IPS-NIHi11 (cell line): ENCODE measurements around the gene SAC3D1.

Experiments used
- DNase-seq: peaks from one replicate; pipeline ENCODE4 v3.0.0; 2012; ENCODE audit warnings: mixed read lengths, low spot score

Gene SAC3D1

DNA sequence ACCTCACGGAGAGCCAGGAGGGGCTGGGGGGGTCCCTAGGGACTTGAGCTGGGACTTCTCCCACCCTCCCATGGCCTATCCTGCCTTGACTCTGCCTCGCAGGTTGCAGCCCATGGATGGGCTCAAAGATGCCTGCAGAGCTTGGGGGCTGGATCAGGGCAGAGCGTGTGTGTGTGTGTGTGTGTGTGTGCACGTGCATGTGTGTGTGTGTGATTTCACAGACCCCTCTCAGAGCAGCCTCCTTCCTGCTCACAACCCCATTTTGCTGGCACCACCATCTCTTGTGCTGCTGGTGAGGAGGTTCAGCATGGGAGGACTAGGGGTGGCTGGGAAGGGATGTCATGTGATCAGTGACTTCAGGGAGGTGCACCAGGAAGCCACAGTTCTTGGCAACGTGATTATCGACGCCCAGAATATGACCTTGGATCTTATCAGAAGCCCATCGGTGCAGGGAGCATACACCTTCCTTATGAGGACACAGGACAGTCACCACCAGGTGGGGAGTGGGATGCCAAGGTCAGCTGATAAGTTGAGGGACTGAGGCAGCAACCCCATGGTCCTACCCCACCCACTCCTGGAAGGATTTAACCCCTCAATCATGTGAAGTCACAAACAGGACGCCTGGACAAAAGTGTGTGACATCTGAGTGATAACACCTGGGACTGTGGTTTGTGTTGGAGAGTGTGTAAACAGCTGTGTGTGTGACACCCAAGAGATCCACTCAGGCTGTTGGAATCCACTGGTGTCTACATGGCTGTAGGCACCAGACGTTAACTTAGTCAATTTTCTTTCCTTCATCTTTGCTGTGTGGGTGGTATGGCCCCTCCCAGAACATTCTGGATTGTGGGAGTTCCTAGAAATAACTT is 19.2 kb downstream of the SAC3D1 start:
- DNase-seq = no peak

- peak; percentile 78 for DNase-seq
Measured at GRCh38 chr11:65060913-65061408, 20.0 kb downstream of the SAC3D1 start.

DNA sequence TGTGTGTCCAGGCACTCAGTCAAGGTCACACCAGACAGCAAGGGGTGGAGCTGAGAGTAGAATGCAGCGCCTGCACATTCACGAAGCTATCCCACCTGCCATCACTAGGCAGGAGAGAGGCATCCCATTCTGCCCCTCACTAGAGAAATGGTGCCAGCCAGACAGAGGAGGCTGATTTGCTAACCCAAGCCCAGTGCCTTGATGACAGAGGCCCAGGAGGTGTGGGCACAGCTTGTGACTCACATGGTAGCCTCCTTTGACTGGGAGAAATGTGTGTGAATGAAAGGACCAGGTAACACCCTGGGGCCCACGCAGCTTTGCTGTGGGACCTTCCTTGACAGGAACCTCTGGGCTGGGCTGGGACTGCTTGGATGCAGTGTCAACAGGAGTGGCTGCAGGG is 22.5 kb downstream of the SAC3D1 start:
- DNase-seq = no peak

DNA sequence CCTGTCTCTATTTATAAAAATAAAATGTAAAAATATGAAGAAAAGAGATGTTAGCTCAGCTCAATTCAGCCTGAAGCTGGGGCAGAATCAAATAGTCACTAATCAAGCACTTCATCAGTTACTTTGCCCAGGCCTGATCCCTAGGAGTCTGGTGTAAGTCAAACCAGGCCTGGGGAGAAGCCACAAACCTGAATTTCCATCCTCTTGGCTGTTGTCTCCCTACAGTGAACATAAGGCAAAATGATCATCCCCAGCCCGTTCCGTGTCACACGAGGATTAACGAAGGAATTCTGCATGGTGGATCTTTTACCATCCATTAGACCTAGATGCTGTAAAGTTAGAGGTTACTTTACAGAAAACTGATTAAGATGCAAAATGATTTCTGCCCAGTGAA is 23.8 kb downstream of the SAC3D1 start:
- no peak for DNase-seq

- DNase-seq = no peak
Measured at GRCh38 chr11:65065851-65066250, 24.8 kb downstream of the SAC3D1 start.

DNA sequence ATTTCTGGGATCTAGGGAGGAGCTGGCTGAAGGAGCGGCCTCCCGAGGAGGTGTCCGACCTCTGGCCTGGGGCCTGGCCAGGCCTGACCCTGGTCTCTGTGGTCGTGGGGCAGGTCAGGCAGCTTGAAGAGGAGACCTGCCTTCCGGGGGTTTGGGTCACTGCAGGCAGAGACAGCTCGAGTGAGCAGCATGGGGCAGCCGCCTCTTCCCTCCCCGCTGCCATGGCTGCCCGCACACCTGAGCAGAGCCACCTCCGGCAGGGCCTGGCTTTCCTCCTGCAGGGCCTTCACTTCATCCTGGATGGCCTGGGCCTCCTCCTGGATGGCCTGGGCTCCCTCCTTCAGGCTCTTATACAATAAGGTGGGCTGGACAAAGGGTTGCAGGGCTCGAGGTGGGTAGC is 25.3 kb downstream of the SAC3D1 start:
- DNase-seq = no peak

DNA sequence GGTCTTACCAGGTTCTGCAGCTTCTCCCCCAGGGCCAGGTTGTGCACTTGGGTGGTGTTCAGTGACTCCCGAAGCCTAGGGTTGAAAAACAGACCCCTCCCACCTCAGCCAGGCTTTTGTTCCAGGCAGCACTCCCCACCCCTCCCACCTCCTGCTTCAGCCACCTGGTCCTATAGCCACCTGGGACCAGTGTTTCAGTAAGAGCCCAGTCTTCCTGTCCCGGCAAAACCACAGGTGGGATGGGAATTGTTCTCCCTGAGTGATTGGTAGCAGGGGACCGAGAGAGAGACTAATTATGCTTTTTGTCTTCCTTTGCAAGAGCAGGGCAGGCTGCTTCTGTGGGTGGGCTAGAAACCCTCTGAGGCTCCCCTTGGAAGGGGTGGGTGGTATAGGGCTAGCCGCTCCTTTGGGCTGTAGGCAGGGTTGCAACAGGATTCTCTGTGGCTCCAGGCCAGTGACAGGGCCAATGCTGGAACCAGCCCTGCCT is 25.8 kb downstream of the SAC3D1 start:
- DNase-seq = peak; percentile 70

DNA sequence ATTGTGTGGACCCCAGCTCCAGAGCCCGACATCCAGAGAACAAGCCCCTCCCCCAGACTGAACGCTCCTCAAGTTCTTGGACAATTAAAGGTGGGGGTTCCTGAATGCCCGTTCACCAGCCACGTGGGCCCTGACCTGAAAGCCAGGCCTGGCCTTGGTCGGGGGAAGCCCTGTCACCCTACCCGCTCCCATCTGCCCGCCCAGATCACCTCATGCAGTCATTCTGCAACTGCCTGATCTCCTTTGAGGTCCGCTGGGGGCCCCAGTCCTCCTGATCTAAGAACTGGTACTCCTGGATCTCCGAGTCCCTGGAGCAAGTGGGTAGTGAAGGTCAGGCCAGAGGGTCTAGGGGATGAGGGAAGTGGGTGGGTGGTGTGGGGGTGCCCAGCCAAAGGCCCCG is 26.4 kb downstream of the SAC3D1 start:
- DNase-seq = no peak

GRCh38 chr11:65069217-65069616 is 28.2 kb downstream of the SAC3D1 start:
- DNase-seq = no peak

DNA sequence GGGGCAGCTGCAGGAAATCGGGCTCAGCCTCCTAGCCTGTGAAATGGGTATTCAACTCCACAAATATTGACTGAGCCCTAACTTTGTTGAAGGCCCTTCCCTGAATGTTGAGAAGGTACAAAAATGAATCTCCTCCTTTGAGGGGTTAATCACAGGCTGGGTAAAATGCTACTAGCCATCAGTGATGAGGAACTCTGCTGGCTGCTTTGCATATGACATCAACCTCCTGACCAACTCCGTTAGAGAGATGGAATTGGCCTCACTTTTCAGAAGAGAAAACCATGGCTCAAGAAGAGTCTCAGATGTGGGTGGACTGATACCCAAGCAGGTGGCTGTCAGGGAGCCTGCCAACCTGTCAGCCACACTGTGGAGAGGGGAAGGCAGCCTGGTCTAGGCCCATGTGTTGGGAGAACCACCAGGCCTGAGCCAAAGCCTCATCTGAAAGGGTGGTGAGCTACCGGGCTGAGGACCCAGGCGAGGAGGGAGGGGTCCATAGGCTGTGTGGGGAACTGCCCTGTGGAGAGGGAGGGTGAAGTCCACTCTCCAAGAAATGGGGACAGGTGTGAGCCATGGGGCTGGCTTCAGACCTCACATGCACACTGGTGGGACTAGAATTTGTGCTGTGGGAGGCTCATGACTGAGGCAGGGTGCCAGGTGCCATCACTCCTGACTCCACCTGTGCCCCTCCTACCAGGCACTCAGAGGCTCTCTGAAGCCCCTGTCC is 31.1 kb downstream of the SAC3D1 start:
- no peak for DNase-seq

DNA sequence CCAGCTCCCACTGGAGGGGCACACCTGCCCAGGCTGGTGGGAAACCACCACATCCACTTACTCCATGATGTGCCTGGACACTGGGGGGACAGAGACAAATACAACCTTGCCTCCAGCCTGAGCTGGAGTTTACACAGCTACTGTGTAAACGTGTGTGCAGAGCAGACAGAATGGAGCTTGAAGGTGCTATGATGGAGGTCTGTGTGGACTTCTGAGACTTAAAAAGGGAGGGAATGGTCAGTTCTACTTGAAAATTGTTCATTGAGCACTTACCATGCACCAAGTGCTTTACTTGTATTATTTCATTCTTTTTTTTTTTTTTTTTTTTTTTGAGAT is 31.6 kb downstream of the SAC3D1 start:
- no peak for DNase-seq

DNA sequence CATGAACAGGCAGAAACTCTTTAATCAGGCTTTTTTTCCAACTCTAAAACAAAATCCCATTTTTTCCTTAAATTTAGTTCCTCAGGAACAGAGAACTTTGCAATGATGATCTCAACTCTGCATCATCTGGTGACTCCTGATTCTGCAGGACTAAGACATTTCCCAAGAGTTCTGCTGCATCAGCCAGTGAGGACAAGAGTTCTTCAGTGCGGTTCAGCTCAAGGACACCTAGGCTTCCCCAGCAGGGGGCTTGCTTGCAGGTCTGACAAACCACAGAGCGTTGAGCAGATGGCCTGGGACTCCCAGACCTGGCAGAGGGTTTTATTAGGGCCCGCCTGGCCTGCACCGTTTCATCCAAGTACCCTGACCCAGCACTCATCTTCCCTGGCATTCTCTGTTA is 36.4 kb downstream of the SAC3D1 start:
- DNase-seq = no peak

DNA sequence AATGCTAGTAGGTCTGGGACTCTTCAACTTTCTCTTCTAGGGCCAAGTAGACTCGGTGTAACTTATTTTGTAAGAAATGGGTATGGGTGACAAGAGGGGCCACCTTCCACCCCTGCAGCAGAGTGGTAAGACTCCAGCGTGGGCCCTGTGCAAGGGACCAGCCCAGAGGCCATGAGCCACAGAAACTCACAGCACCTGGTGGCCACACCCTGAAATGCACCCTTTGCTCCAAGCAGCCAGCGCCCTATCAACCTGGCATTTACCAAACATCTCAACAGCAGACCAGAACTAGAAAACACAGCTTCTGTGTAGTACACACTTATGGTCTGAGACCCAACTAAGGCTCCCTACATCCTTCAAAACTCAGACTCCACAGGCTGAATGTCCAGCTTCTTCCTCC is 37.1 kb downstream of the SAC3D1 start:
- peak; percentile 77 for DNase-seq

DNA sequence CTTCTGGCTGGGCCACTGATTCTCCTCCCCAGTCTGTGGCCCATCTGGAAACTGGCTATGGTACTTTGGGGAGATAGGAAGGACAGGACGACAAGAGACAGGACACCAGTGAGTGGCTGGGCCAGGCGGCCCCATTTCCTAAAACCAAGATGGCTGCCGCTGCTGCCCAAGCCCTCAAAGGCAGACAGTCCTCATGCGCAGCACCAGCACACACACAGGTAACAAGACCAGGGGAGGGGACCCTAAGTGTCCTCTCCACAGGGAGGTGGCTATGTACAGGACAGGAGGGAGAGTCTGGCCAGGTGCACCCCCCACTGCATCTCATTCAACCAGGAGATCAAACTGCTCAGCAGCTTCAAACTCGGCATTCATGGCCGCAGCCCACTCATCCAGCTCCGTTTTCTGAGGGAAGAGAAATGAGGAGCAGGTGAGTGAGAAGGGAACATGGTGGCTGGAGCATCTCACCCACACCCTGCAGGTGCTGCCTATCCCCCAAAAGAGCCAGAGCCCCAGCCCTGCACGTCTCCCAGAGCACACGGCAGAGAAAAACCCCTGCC is 37.9 kb downstream of the SAC3D1 start:
- no peak for DNase-seq

GRCh38 chr11:65083134-65083833 is 42.3 kb downstream of the SAC3D1 start:
- DNase-seq = no peak

DNA sequence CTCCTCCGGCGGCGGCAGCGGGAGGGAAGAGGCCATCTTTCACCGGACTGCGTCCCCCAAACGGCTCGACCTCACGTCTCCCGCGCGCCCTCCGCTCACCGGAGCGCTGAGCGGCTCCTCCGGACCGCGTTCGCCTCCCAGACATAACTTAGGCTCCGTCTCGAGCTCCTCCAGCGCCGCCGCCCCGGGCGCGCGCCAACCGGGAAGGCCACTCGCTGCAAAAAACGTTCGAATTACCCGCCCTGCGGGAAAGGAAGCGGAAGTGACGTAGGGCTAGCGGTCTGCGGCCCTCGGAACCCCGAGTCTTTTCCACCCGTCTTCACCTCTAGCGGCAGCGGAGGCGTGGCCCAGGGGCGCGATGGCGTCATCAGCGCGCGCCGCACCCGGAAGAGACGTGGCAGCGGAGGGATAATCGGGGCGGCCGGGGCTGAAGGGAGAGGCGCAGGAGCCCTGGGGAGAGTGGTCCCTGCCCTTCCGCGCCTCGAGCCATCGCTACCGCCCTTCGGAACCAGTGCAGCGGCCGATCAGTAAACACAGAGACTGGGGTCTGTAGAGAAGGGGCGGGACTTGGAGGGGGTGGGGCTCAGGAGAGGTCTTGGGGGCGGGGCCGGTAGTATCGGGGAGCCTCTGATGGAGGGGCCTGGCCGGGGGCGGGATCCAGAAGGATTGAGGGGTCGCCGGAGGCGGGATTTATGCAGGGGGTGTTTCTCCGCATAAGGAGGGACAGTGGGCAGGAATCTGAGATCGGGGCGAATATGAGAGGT is 43.0 kb downstream of the SAC3D1 start, which contains the start of the genes CDCA5 and ZFPL1:
Gene CDCA5 (minus strand): TSS at position 207 of the 764 bp plus-strand sequence. CDS start 62 bp downstream, at position 145.
Gene ZFPL1 (plus strand): TSS at position 389 of the 764 bp plus-strand sequence. CDS start 477 bp downstream, outside the sequence.
- DNase-seq = peak; percentile 99

DNA sequence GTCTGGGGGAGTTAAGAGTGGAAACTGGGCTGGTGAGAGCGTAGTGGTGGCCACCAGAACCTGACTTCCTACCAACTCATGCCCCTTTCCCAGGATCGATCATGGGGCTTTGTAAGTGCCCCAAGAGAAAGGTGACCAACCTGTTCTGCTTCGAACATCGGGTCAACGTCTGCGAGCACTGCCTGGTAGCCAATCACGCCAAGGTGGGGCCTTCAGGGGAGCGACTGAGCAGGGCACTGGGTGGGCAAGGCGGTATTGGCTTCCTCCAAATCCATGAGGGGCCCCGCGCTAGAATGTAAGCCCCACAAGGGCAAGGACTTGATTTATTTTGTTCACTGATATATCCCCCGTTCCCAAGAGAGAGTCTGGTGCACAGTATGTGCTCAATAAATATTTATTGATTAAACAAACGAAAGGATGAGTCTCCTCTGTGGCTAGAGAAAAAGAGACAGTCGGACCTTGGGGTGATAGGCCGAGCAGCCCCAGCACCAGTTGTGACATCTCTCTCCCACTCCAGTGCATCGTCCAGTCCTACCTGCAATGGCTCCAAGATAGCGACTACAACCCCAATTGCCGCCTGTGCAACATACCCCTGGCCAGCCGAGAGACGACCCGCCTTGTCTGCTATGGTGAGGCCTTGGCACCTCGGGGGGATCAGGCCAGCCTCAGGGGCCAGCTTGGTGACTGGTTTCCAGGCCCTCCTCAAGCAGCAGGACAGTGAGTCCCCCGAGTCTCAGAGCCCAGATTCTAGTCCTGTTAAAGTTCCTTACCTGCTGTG is 43.8 kb downstream of the SAC3D1 start:
- DNase-seq = no peak

GRCh38 chr11:65085446-65085845 is 44.4 kb downstream of the SAC3D1 start:
- no peak for DNase-seq

GRCh38 chr11:65086809-65087208 is 45.8 kb downstream of the SAC3D1 start:
- DNase-seq = no peak

GRCh38 chr11:65087216-65087615 is 46.2 kb downstream of the SAC3D1 start:
- DNase-seq = no peak
